Upper lobe of right lung (tissue), 1 donor: ENCODE results near the gene NEO1. TPM values are rescaled to one million over a fixed set of nuclear protein-coding genes. Genes with fewer than 3 reads are reported as not detected.
A peak's percentile ranks its signal among the peaks of the same experiment; 100 is the strongest.

Experiments
- ATAC-seq: fragments of 200-7000 bp; cut with Tn5 transposase; one replicate; pipeline ENCODE4 v1.9.1; 2020; ENCODE audit warnings: mild to moderate bottlenecking, moderate library complexity
- DNase-seq: peaks from one replicate; pipeline ENCODE4 v3.0.0-alpha.2; 2020
- H3K27ac ChIP-seq: fragments of 200-600 bp; one replicate; pipeline ENCODE4 v1.8.0; 2022
- H3K27me3 ChIP-seq: fragments of 200-600 bp; one replicate; pipeline ENCODE4 v1.8.0; 2022; ENCODE audit warnings: mild to moderate bottlenecking
- H3K36me3 ChIP-seq: fragments of 200-600 bp; one replicate; pipeline ENCODE4 v1.8.0; 2022
- H3K4me1 ChIP-seq: fragments of 200-600 bp; one replicate; pipeline ENCODE4 v1.8.0; 2022
- H3K4me3 ChIP-seq: fragments of 200-600 bp; one replicate; pipeline ENCODE4 v1.8.0; 2022; ENCODE audit warnings: mild to moderate bottlenecking
- H3K9me3 ChIP-seq: fragments of 200-600 bp; one replicate; pipeline ENCODE4 v1.8.0; 2022
- intact Hi-C: fragments of 100-400 bp; cut with DNase I; formaldehyde crosslinking; loops from one replicate; pipeline ENCODE4 v1.11.0; 2022
- total RNA-seq: library from RNA; stranded (reverse); fragmentation: NEBNext Ultra II Directional; extraction: Animal tissue kit (Norgen Biotek cat#: 25700); gene quantifications from one replicate; pipeline ENCODE4 v1.2.1, GENCODE V29; 2021
- TF ChIP-seq, protein P1 (sequence below): fragments of 200-600 bp; IDR thresholded peaks from one replicate; pipeline ENCODE4 v1.8.0; 2022; ENCODE audit warnings: antibody characterized with exemption
- donor health status: DM: no; HTN: yes; CAD: no; lungs with severe emphysema.

NEO1 gene
- total RNA-seq, 1 donor from 2014 or later = 44.8 TPM

DNA sequence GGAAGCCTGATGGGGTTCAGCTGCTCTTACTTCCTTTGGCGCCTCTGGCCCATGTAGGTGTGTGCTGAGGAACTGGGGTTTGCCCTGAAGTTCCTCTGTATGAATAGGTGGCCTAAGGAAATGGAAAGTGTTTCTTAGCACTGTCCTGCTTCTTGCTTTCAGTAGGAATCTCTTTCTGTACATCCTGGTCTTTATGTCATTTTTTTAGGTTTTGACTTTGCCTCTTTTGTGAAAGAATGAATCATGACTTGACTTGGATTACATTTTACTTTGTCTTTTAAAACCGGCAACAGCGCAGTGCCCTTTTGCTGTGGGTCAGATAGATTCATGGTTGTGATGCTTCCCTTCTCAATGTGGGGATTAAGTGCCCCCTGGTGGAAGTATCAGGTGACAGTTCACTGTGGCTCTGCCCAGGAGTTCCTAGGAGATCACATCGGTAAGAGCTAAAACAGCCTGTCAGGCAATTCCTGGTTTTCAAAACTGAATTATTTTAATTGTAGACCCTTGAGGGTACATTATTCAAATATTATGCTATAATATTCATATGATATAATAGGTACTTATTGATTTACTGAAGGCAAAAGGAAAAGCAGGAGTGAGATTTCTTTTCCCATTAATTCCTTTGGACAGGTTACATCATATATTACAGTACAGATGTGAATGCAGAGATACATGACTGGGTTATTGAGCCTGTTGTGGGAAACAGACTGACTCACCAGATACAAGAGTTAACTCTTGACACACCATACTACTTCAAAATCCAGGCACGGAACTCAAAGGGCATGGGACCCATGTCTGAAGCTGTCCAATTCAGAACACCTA lies 221.1 kb downstream of the NEO1 start:
- no peaks in the 10 kb centered on the region for H3K9me3 ChIP-seq
- DNase-seq (no peak), ATAC-seq (peak; percentile 84)
- H3K27ac ChIP-seq = no peak overlapping the region
- TF ChIP-seq, protein P1, sequence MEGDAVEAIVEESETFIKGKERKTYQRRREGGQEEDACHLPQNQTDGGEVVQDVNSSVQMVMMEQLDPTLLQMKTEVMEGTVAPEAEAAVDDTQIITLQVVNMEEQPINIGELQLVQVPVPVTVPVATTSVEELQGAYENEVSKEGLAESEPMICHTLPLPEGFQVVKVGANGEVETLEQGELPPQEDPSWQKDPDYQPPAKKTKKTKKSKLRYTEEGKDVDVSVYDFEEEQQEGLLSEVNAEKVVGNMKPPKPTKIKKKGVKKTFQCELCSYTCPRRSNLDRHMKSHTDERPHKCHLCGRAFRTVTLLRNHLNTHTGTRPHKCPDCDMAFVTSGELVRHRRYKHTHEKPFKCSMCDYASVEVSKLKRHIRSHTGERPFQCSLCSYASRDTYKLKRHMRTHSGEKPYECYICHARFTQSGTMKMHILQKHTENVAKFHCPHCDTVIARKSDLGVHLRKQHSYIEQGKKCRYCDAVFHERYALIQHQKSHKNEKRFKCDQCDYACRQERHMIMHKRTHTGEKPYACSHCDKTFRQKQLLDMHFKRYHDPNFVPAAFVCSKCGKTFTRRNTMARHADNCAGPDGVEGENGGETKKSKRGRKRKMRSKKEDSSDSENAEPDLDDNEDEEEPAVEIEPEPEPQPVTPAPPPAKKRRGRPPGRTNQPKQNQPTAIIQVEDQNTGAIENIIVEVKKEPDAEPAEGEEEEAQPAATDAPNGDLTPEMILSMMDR = peak; percentile 79
- H3K36me3 ChIP-seq = peaks cover 21% of the 10 kb centered on the region
- intact Hi-C loops = no loop called here
- no peaks in the 10 kb centered on the region for H3K27me3 ChIP-seq
- H3K4me1 ChIP-seq = no peaks in the 10 kb centered on the region
- no peak overlapping the region for H3K4me3 ChIP-seq

DNA sequence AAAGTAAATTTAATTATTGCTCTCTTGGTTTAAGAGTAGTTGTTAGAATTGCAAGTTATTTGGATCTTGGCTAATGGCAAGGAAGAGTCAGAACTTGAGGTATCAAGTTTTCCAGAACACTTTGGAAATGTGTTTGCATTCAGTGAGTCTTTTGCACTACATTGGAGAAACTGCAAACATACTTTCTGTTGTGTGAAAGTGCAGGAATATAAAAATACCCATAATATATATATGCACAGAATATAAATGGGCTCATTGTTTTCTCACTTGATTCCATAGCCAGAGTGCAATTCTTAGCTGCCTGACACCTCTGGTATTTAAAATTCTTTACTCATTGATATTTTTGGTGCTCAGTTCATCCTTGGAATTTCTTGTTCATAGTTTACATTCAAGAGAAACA lies 223.6 kb downstream of the NEO1 start:
- TF ChIP-seq, protein P1 = no peak
- Histone ChIP-seq H3K9me3 (no peaks in the 10 kb centered on the region), H3K36me3 (peaks cover 12% of the 10 kb centered on the region), H3K27me3 (no peaks in the 10 kb centered on the region), H3K4me3 (no peak overlapping the region), H3K4me1 (no peaks in the 10 kb centered on the region), H3K27ac (no peak overlapping the region)
- intact Hi-C loops = no loop called here
- DNase-seq = no peak
- no peak for ATAC-seq

GRCh38 chr15:73282567-73283365 lies 230.5 kb downstream of the NEO1 start:
- no peak for ATAC-seq
- TF ChIP-seq, protein P1 = no peak
- DNase-seq = no peak
- intact Hi-C loops = no loop called here
- Histone ChIP-seq H3K27ac (no peak overlapping the region), H3K4me3 (no peak overlapping the region), H3K4me1 (no peaks in the 10 kb centered on the region), H3K9me3 (no peaks in the 10 kb centered on the region), H3K36me3 (peaks cover 44% of the 10 kb centered on the region), H3K27me3 (no peaks in the 10 kb centered on the region)

GRCh38 chr15:73283366-73283962 lies 231.2 kb downstream of the NEO1 start:
- no peaks in the 10 kb centered on the region for H3K27me3 ChIP-seq
- no peak overlapping the region for H3K4me3 ChIP-seq
- ATAC-seq = no peak
- TF ChIP-seq, protein P1 = no peak
- H3K4me1 ChIP-seq = no peaks in the 10 kb centered on the region
- H3K9me3 ChIP-seq = no peaks in the 10 kb centered on the region
- intact Hi-C loops = no loop called here
- no peak for DNase-seq
- H3K36me3 ChIP-seq = peaks cover 44% of the 10 kb centered on the region
- H3K27ac ChIP-seq = no peak overlapping the region

- Histone ChIP-seq H3K27ac (no peak overlapping the region), H3K4me1 (no peaks in the 10 kb centered on the region), H3K9me3 (no peaks in the 10 kb centered on the region), H3K36me3 (peaks cover 44% of the 10 kb centered on the region), H3K27me3 (no peaks in the 10 kb centered on the region), H3K4me3 (no peak overlapping the region)
- ATAC-seq = no peak
- intact Hi-C loops = no loop called here
- DNase-seq = no peak
- TF ChIP-seq, protein P1 = no peak
These were observed 231.9 kb downstream of the NEO1 start for GRCh38 chr15:73284090-73284716.
